A549 (cell line): Measurements from ENCODE around the gene C4orf36. TPM values are rescaled to one million over a fixed set of nuclear protein-coding genes. Genes with fewer than 3 reads are reported as not detected.

Source experiments
- ATAC-seq, 2 experiments: fragments of 200-7000 bp in 1 of 2; fragments of >200 bp in 1 of 2; cut with Nextera tagmentation in 1 of 2; cut with Tn5 transposase in 1 of 2; 3 replicates each; pipeline versions ENCODE4 v1.8.0 to v1.9.1; 2018 to 2020; ENCODE audit warnings: mild to moderate bottlenecking in 1 of 2, moderate library complexity in 1 of 2
- CTCF ChIA-PET: fragments of 300-600 bp; sonication (Branson Sonifier 250); formaldehyde crosslinking; extraction: SDS; loops from one replicate; lab custom pipeline; 2021; ENCODE audit warnings: antibody characterized with exemption, inconsistent platforms; lab: Yijun Ruan, JAX
- POLR2A ChIA-PET: fragments of 350-600 bp; formaldehyde crosslinking; extraction: SDS; loops from one replicate; lab custom pipeline; 2021; ENCODE audit warnings: antibody characterized with exemption, inconsistent platforms; lab: Yijun Ruan, JAX
- DNase-seq, 2 experiments: peaks; one replicate each; pipeline versions ENCODE4 v3.0.0 to v3.0.0-alpha.2; 2011 to 2016; ENCODE audit warnings: low read depth in 1 of 2, low spot score in 1 of 2
- FAIRE-seq: peaks from 2 replicates; lab custom pipeline; 2011; peaks lifted over from hg19 to GRCh38; lab: Jason Lieb, UNC
- H3K27ac ChIP-seq, 2 experiments: fragments of >200 bp; sonication (Bioruptor Twin); formaldehyde crosslinking; 3 replicates each; pipeline ENCODE4 v1.5.1; 2016 to 2017
- H3K4me1 ChIP-seq: fragments of >200 bp; sonication (Bioruptor Twin); formaldehyde crosslinking; 3 replicates; pipeline ENCODE4 v1.6.1; 2016
- H3K4me2 ChIP-seq: fragments of >200 bp; sonication (Bioruptor Twin); formaldehyde crosslinking; 3 replicates; pipeline ENCODE4 v1.6.1; 2016
- H3K4me3 ChIP-seq: fragments of >200 bp; sonication (Bioruptor Twin); formaldehyde crosslinking; 3 replicates; pipeline ENCODE4 v1.5.1; 2016
- H3K9me3 ChIP-seq: fragments of >200 bp; sonication (Bioruptor Twin); formaldehyde crosslinking; 3 replicates; pipeline ENCODE4 v1.6.1; 2016
- BHLHE40 ChIP-seq: IDR thresholded peaks from 2 replicates; pipeline ENCODE4 v1.6.1; 2012; ENCODE audit warnings: low read depth, low read length, inconsistent platforms
- CBX2 ChIP-seq: fragments of 200-600 bp; sonication (generic); IDR thresholded peaks from 2 replicates; pipeline ENCODE4 v1.6.1; 2016; ENCODE audit warnings: low read depth, mild to moderate bottlenecking, borderline replicate concordance
- CBX8 ChIP-seq: fragments of 200-600 bp; sonication (generic); IDR thresholded peaks from 2 replicates; pipeline ENCODE4 v1.6.1; 2016
- CEBPB ChIP-seq, 2 experiments: fragments of >200 bp in 1 of 2; sonication (Bioruptor Twin) in 1 of 2; formaldehyde crosslinking in 1 of 2; IDR thresholded peaks; 2 replicates each; pipeline ENCODE4 v1.6.1; 2012 to 2016
- CHD2 ChIP-seq: fragments of 150-350 bp; IDR thresholded peaks from 2 replicates; pipeline ENCODE4 v1.6.1; 2014; ENCODE audit warnings: low read length; ENCODE audit not compliant: partially characterized antibody
- EHMT2 ChIP-seq: fragments of 200-600 bp; sonication (generic); IDR thresholded peaks from 2 replicates; pipeline ENCODE4 v1.6.1; 2016; ENCODE audit warnings: antibody characterized with exemption, low read depth, mild to moderate bottlenecking, moderate library complexity
- FOSL2 ChIP-seq, 2 experiments: fragments of 450-650 bp in 1 of 2; fragments of >200 bp in 1 of 2; sonication (Bioruptor Twin) in 1 of 2; formaldehyde crosslinking; IDR thresholded peaks; 2 replicates each; pipeline versions ENCODE4 v1.5.0 to v1.6.1; 2016 to 2020; ENCODE audit warnings: mild to moderate bottlenecking in 1 of 2, moderate library complexity in 1 of 2
- FOXS1 ChIP-seq: fragments of 250-450 bp; sonication (Bioruptor Pico); IDR thresholded peaks from 2 replicates; pipeline ENCODE4 v1.5.0; 2020; ENCODE audit warnings: mild to moderate bottlenecking, moderate library complexity
- HEYL ChIP-seq: fragments of 250-450 bp; sonication (Bioruptor Pico); IDR thresholded peaks from 2 replicates; pipeline ENCODE4 v1.8.0; 2021; ENCODE audit warnings: mild to moderate bottlenecking, moderate library complexity
- HOXB13 ChIP-seq: fragments of 250-450 bp; sonication (Bioruptor Pico); IDR thresholded peaks from 2 replicates; pipeline ENCODE4 v1.5.0; 2020; ENCODE audit warnings: low read depth, mild to moderate bottlenecking, moderate library complexity
- HOXB5 ChIP-seq: fragments of 250-450 bp; sonication (Bioruptor Pico); IDR thresholded peaks from 2 replicates; pipeline ENCODE4 v1.5.0; 2020; ENCODE audit warnings: mild to moderate bottlenecking, moderate library complexity
- MAZ ChIP-seq: fragments of 150-350 bp; IDR thresholded peaks from 2 replicates; pipeline ENCODE4 v1.6.1; 2014; ENCODE audit warnings: antibody characterized with exemption, low read depth, low read length, borderline replicate concordance
- MYC ChIP-seq: IDR thresholded peaks from 2 replicates; pipeline ENCODE4 v1.6.1; 2012; ENCODE audit warnings: mild to moderate bottlenecking, inconsistent platforms, low read length, improper control_type of control experiment, borderline replicate concordance
- NFE2L2 ChIP-seq: fragments of 150-350 bp; conservative IDR thresholded peaks from 2 replicates; pipeline ENCODE4 v1.6.1; 2014; ENCODE audit warnings: low read length
- POLR2A ChIP-seq: IDR thresholded peaks from 2 replicates; pipeline ENCODE4 v1.6.1; 2012; ENCODE audit warnings: mild to moderate bottlenecking, low read length
- POLR2AphosphoS2 ChIP-seq: conservative IDR thresholded peaks from 2 replicates; pipeline ENCODE4 v1.6.1; 2012; ENCODE audit warnings: low read length, improper control_type of control experiment, inconsistent platforms
- RARB ChIP-seq: fragments of 250-450 bp; sonication (Bioruptor Pico); IDR thresholded peaks from 2 replicates; pipeline ENCODE4 v1.8.0; 2021; ENCODE audit warnings: mild to moderate bottlenecking, moderate library complexity
- SREBF2 ChIP-seq: fragments of 450-650 bp; IDR thresholded peaks from 2 replicates; pipeline ENCODE4 v1.6.1; 2014; ENCODE audit warnings: mild to moderate bottlenecking, moderate library complexity
- TFCP2L1 ChIP-seq: fragments of 250-450 bp; sonication (Bioruptor Pico); IDR thresholded peaks from 2 replicates; pipeline ENCODE4 v1.5.0; 2021; ENCODE audit warnings: mild to moderate bottlenecking
- ZFP36 ChIP-seq: fragments of 450-650 bp; IDR thresholded peaks from 2 replicates; pipeline ENCODE4 v1.6.1; 2014; ENCODE audit warnings: borderline replicate concordance; ENCODE audit not compliant: partially characterized antibody
- WGBS: methylation state at CpG from one replicate; pipeline ENCODE4 v1.1.6; 2017; ENCODE audit errors: missing lambda C conversion rate; 5-methylcytosine and 5-hydroxymethylcytosine counted together
- polyA plus RNA-seq, 4 experiments: library from polyadenylated mRNA; depleted of rRNA in 3 of 4; stranded (reverse); fragments of >200 nt; fragmentation: RNase III in 1 of 4; extraction: RNeasy Plus Mini Kit Qiagen cat#74134 plus additional on column Dnase treatment in 1 of 4; gene quantifications; 2 replicates in 3 of 4; 3 replicates in 1 of 4; pipeline ENCODE4 v1.2.3, GENCODE V29; 2011 to 2017
- TF ChIP-seq, protein P1 (sequence below): fragments of >200 bp; sonication (Bioruptor Twin); formaldehyde crosslinking; IDR thresholded peaks from 2 replicates; pipeline ENCODE4 v1.6.1; 2016
- TF ChIP-seq, protein P2 (sequence below): IDR thresholded peaks from 2 replicates; pipeline ENCODE4 v1.6.1; 2012
- TF ChIP-seq, protein P3 (sequence below): fragments of 150-350 bp; IDR thresholded peaks from 2 replicates; pipeline ENCODE4 v1.6.1; 2014; ENCODE audit warnings: low read depth, mild to moderate bottlenecking, low read length

Gene C4orf36
- polyA plus RNA-seq, 2 of the 4 experiments (the other 2 are of a cell fraction), result 1.5 to 1.9 TPM

DNA sequence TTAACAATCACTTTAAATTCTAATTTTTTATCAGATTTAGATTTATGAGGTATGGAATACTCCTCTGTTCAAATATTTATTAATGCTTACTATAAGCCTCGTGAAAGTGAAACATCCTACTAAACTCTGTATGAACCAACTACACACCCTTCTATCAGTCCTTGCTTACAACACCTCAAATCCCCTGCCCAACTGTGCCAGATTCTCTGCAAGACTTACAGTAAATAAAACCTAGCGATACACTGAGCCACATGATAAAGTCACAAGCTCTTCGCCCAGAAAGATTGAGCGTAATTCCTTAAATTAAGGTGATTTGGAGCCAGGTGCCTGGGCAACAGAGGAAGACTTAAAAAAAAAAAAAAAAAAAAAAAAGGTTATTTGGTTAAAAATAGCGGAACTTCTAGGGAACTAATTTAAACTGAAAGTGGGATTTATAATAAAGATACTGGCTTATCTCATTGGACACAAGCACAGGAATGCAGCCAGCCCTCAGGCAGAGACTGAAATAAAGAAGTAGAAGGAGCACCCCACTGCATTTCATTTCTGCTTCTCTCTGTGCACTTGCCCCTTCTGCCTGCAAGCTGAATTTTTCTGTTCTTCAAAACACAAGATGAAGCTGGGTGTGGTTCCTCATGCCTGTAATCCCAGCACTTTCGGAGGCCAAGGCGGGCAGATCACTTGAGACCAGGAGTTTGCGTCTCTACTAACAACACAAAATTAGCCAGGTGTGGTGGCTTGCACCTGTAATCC is 17.5 kb upstream of the C4orf36 start:
- TF ChIP-seq HOXB13 (CRISPR knock-in tag), result no peak
- no peak for TF ChIP-seq EHMT2
- TF ChIP-seq CHD2, result no peak
- no peak for TF ChIP-seq POLR2A
- CTCF ChIA-PET, result interaction anchor here (1.1 kb wide), 1 partner anchor 13 kb away, joined by 6 read pairs; no protein-coding TSS in a partner anchor
- POLR2A ChIA-PET, result no interaction called here
- no peaks in the 10 kb centered on the region for H3K4me1 ChIP-seq
- ATAC-seq (no peak), DNase-seq (no peak), FAIRE-seq (no peak)
- H3K4me3 ChIP-seq, result no peak overlapping the region
- WGBS, result 86% methylated on average over 8 of the region's 8 CpGs
- H3K9me3 ChIP-seq, result no peaks in the 10 kb centered on the region
- no peak overlapping the region for H3K4me2 ChIP-seq
- no peak overlapping the region for H3K27ac ChIP-seq

DNA sequence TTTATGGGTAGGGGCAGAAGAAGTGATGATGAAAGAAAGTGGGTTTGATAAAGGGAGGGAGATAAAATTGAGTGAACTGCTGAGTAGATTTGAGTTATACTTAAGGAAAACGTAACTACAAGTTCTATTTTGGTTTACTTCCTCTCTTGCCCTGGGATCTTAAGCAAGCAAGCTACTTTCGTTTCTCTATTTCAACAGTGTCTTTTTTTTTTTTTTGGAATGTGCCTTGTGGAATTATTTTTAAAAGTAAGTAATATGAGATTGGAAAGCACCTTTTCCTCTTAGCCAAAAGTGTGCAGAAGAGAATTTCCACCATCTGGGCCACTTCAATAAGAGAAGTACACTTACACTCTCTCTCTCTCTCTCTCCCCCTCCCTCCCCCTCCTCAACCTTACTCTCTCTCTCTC is 16.0 kb upstream of the C4orf36 start:
- WGBS, result 38% methylated on average over 2 of the region's 2 CpGs
- H3K27ac ChIP-seq, result no peak overlapping the region

DNA sequence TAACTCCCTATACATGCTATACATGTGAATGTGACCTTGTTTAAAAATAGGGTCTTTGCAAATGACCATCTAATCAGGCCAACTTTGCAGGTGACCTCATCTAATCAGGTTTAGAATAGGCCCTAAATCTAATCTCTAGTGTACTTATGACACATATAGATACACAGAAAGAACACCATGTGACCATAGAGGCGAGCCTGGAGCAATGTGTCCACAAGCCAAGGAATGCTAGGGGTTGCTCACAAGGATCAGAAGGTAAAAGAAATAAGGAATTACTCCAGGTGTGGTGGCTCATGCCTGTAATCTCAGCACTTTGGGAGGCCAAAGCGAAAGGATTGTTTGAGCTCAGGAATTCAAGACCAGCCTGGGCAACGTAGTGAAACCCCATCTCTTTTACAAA is 9.6 kb upstream of the C4orf36 start:
- FAIRE-seq (no peak), ATAC-seq (no peak), DNase-seq (no peak)
- ChIA-PET CTCF (interaction anchor here (1.0 to 3.1 kb wide), 4 partner anchors 9 to 403 kb away, joined by 3 to 13 read pairs (median 5); no protein-coding TSS in a partner anchor), POLR2A (no interaction called here)
- 86% methylated on average over 3 of the region's 3 CpGs for WGBS
- TF ChIP-seq HOXB13 (CRISPR knock-in tag) (no peak), ZFP36 (no peak), CEBPB (IDR thresholded peaks at IDR 0.05) (no peak)
- TF ChIP-seq, protein P1, sequence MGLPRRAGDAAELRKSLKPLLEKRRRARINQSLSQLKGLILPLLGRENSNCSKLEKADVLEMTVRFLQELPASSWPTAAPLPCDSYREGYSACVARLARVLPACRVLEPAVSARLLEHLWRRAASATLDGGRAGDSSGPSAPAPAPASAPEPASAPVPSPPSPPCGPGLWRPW, result no peak
- TF ChIP-seq, protein P2, sequence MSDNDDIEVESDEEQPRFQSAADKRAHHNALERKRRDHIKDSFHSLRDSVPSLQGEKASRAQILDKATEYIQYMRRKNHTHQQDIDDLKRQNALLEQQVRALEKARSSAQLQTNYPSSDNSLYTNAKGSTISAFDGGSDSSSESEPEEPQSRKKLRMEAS, result no peak
- Histone ChIP-seq H3K27ac (no peak overlapping the region), H3K9me3 (no peaks in the 10 kb centered on the region), H3K4me3 (no peak overlapping the region), H3K4me2 (no peak overlapping the region), H3K4me1 (no peaks in the 10 kb centered on the region)

More for the DNA sequence above, 16.0 kb upstream of the C4orf36 start:
- FAIRE-seq (no peak), ATAC-seq (no peak), DNase-seq (no peak)
- POLR2A ChIA-PET, result no interaction called here
- CTCF ChIA-PET, result interaction anchor here (0.6 kb wide), 1 partner anchor 27 kb away, joined by 3 read pairs; no protein-coding TSS in a partner anchor
- H3K4me3 ChIP-seq, result no peak overlapping the region
- H3K9me3 ChIP-seq, result no peaks in the 10 kb centered on the region
- no peak overlapping the region for H3K4me2 ChIP-seq
- TF ChIP-seq MAZ (no peak), BHLHE40 (no peak), RARB (no peak), HEYL (CRISPR knock-in tag) (no peak), MYC (no peak), CBX8 (no peak), FOSL2 (IDR thresholded peaks at IDR 0.05) (no peak), FOSL2 (CRISPR knock-in tag; IDR thresholded peaks at IDR 0.05) (no peak), SREBF2 (no peak), POLR2AphosphoS2 (no peak), CBX2 (no peak), TFCP2L1 (CRISPR knock-in tag) (no peak), HOXB5 (CRISPR knock-in tag) (no peak), NFE2L2 (no peak), FOXS1 (CRISPR knock-in tag) (no peak)
- TF ChIP-seq, protein P3, sequence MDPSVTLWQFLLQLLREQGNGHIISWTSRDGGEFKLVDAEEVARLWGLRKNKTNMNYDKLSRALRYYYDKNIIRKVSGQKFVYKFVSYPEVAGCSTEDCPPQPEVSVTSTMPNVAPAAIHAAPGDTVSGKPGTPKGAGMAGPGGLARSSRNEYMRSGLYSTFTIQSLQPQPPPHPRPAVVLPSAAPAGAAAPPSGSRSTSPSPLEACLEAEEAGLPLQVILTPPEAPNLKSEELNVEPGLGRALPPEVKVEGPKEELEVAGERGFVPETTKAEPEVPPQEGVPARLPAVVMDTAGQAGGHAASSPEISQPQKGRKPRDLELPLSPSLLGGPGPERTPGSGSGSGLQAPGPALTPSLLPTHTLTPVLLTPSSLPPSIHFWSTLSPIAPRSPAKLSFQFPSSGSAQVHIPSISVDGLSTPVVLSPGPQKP, result no peak
- no peaks in the 10 kb centered on the region for H3K4me1 ChIP-seq
